GM12892 (cell line): ENCODE measurements around the gene TPMT.

Experiments used
- POLR2A ChIP-seq: IDR thresholded peaks from 2 replicates; pipeline ENCODE4 v1.6.1; 2011; ENCODE audit warnings: low read depth, low read length, control low read depth
- POLR2AphosphoS5 ChIP-seq: IDR thresholded peaks from 2 replicates; pipeline ENCODE4 v1.6.1; 2011; ENCODE audit warnings: low read depth, low read length, control low read depth

DNA sequence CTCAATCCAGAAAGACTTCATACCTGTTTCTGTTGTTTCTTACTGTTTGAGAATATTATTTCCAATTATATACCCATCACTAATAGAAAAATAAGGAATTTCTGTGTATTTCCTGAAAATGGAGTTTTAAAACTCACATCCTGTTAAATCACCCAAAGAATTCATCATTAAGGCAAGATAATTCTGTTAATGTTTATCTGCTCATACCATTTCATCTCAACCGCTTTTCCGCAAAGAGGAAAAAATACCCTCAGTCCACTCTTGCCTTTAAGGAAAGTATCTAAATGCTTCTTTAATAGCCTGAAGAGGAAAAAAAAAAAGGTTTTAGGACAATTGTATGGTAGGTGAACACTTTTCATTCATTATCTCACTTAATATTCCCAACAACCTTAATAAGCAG, 7.3 kb downstream of the TPMT start:
- TF ChIP-seq POLR2A (no peak), POLR2AphosphoS5 (no peak)
